Lung (tissue), 12 donors: Measurements from ENCODE around the gene CAPN11. TPM values are rescaled to one million over a fixed set of nuclear protein-coding genes. Genes with fewer than 3 reads are reported as not detected.
"Not testable (repeated sequence)": the region's sequence is repeated elsewhere in the genome, so short reads cannot be mapped to it uniquely, and the experiment has no call there.

Experiments
- ATAC-seq: fragments of 200-7000 bp; cut with Tn5 transposase; one replicate; pipeline ENCODE4 v1.9.1; 2020; ENCODE audit warnings: moderate number of reproducible peaks; ENCODE audit not compliant: insufficient read depth, low FRiP score
- DNase-seq, 3 donors: peaks; one replicate each; pipeline ENCODE4 v3.0.0-alpha.2; 2013 to 2017
- H3K27ac ChIP-seq, 2 donors: one replicate each; pipeline ENCODE4 v1.5.1; 2013; ENCODE audit warnings: mild to moderate bottlenecking in 2 of 2, moderate library complexity in 2 of 2, control low read depth in 1 of 2, inconsistent platforms in 1 of 2, low read depth in 1 of 2, low read length in 1 of 2
- H3K27me3 ChIP-seq, 3 donors: one replicate each; pipeline ENCODE4 v1.5.1; 2013; ENCODE audit warnings: low read length in 2 of 3; ENCODE audit not compliant: control insufficient read depth in 3 of 3, insufficient read depth in 3 of 3
- H3K36me3 ChIP-seq, 4 donors: one replicate each; pipeline ENCODE4 v1.5.1; 2013; ENCODE audit warnings: low read length in 4 of 4, mild to moderate bottlenecking in 1 of 4, moderate library complexity in 1 of 4; ENCODE audit not compliant: control insufficient read depth in 4 of 4, insufficient read depth in 4 of 4
- H3K4me1 ChIP-seq, 5 donors: one replicate each; pipeline ENCODE4 v1.5.1; 2013; ENCODE audit warnings: low read length in 5 of 5, mild to moderate bottlenecking in 2 of 5, moderate library complexity in 1 of 5; ENCODE audit not compliant: control insufficient read depth in 5 of 5, insufficient read depth in 5 of 5
- H3K4me3 ChIP-seq: one replicate; pipeline ENCODE4 v1.5.1; 2013; ENCODE audit warnings: mild to moderate bottlenecking, control low read depth, moderate library complexity
- H3K9ac ChIP-seq, 2 donors: one replicate each; pipeline ENCODE4 v1.5.1; 2013; ENCODE audit warnings: low read length in 2 of 2, control low read depth in 1 of 2; ENCODE audit not compliant: insufficient read depth in 1 of 2
- H3K9me3 ChIP-seq, 4 donors: one replicate each; pipeline ENCODE4 v1.5.1; 2013; ENCODE audit warnings: low read length in 3 of 4, mild to moderate bottlenecking in 1 of 4, moderate library complexity in 1 of 4; ENCODE audit not compliant: control insufficient read depth in 4 of 4, insufficient read depth in 3 of 4
- WGBS, 2 donors: extraction: QIAGEN DNeasy Blood & Tissue Kit; methylation state at CpG; one replicate each; pipeline ENCODE4 v1.1.7; 2013; 5-methylcytosine and 5-hydroxymethylcytosine counted together
- polyA plus RNA-seq, 2 donors: library from polyadenylated mRNA; stranded (reverse); fragments of 200-250 nt; gene quantifications; one replicate each; pipeline ENCODE4 v1.2.1, GENCODE V29; 2013
- total RNA-seq, 2 donors: library from RNA; depleted of rRNA in 1 of 2; stranded (reverse); fragments of >200 nt in 1 of 2; gene quantifications; one replicate each; pipeline ENCODE4 v1.2.1, GENCODE V29; 2014 to 2021
- TF ChIP-seq, protein P1 (sequence below): IDR thresholded peaks from 2 replicates; pipeline ENCODE4 v1.5.1; 2012; ENCODE audit warnings: mild to moderate bottlenecking; ENCODE audit errors: control extremely low read depth, extremely low read depth
- donor health status: control.
- donor health status: control.
- donor health status: Bipolar disorder and iron deficiency.
- donor health status: healthy.
- donor health status: DM: yes; HTN: yes; CAD: no.

The CAPN11 gene
- total and polyA plus RNA-seq, 4 donors = 0.07 to 0.30 (median 0.15) TPM; not detected in 1

DNA sequence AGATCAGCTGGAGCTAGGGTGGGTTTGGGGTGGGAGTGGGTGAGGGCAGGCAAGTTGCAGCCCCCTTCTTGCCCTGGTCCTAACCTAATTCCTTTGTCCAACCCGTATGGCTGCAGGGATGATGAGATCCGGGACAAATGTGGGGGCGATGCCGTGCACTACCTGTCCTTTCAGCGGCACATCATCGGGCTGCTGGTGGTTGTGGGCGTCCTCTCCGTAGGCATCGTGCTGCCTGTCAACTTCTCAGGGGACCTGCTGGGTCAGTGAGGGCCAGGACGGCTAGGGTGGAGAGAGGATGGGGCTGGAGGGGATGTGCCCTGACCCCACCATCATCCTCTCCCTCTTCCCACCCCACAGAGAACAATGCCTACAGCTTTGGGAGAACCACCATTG, 19.3 kb upstream of the CAPN11 start:
- WGBS, 2 donors = 85 to 94% methylated on average over 10 of the region's 10 CpGs
- Histone ChIP-seq H3K4me3 (no peak overlapping the region), H3K36me3 (peaks cover 7 to 47% (median 22%) of the 10 kb centered on the region in 4 donors), H3K27ac (no peak overlapping the region), H3K9ac (no peak overlapping the region), H3K4me1 (peaks cover 0 to 17% (median 4%) of the 10 kb centered on the region in 5 donors), H3K9me3 (no peaks in the 10 kb centered on the region), H3K27me3 (no peaks in the 10 kb centered on the region)
- TF ChIP-seq, protein P1, sequence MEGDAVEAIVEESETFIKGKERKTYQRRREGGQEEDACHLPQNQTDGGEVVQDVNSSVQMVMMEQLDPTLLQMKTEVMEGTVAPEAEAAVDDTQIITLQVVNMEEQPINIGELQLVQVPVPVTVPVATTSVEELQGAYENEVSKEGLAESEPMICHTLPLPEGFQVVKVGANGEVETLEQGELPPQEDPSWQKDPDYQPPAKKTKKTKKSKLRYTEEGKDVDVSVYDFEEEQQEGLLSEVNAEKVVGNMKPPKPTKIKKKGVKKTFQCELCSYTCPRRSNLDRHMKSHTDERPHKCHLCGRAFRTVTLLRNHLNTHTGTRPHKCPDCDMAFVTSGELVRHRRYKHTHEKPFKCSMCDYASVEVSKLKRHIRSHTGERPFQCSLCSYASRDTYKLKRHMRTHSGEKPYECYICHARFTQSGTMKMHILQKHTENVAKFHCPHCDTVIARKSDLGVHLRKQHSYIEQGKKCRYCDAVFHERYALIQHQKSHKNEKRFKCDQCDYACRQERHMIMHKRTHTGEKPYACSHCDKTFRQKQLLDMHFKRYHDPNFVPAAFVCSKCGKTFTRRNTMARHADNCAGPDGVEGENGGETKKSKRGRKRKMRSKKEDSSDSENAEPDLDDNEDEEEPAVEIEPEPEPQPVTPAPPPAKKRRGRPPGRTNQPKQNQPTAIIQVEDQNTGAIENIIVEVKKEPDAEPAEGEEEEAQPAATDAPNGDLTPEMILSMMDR = no peak
- DNase-seq = no peak
- no peak for ATAC-seq

DNA sequence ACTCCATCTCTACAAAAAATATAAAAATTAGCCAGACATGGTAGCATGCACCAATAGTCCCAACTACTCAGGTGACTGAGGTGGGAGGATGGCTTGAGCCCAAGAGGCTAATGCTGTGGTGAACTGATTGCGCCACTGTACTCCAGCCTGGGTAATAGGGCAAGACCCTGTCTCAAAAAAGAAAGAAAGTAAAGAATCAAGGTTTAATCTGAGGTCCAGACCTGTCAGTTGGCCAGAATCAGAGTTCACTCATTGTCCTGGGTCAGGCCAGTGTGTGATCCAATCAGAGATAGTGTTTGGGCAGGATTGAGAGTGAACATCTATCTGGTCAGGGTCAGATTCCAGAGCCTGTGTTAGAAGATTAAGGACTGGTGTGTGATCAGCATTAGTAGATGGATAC, 15.8 kb upstream of the CAPN11 start:
- WGBS, 2 donors = 95 to 96% methylated on average over 1 of the region's 1 CpG
- Histone ChIP-seq H3K36me3 (peaks cover 11 to 41% (median 23%) of the 10 kb centered on the region in 4 donors), H3K4me1 (no peaks in the 10 kb centered on the region), H3K9ac (no peak overlapping the region), H3K27ac (no peak overlapping the region), H3K27me3 (no peaks in the 10 kb centered on the region), H3K4me3 (no peak overlapping the region), H3K9me3 (no peaks in the 10 kb centered on the region)
- DNase-seq (no peak), ATAC-seq (no peak)
- TF ChIP-seq, protein P1 = no peak

DNA sequence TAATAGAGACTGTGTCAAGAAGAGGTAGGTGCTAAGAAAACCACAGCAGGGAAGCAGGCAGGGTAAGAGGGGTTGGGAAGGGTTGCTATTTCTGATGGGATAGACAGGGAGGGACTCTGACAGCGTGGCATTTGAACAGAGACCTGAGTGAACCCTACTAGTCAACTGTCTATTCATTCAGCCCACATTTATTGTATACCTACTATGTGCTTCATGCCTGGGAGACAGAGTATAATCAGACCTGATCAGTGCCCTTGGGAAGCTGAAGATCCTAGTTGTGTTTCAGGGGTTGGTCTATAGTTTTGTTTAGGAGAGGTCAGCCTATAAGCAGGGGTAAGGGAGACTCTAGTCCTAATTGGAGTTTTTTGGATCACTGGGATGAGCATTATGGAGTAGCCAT, 14.9 kb upstream of the CAPN11 start:
- Histone ChIP-seq H3K36me3 (peaks cover 14 to 48% (median 26%) of the 10 kb centered on the region in 4 donors), H3K9me3 (no peaks in the 10 kb centered on the region), H3K27me3 (no peaks in the 10 kb centered on the region), H3K9ac (no peak overlapping the region), H3K27ac (no peak overlapping the region), H3K4me3 (no peak overlapping the region), H3K4me1 (no peaks in the 10 kb centered on the region)
- ATAC-seq (no peak), DNase-seq (no peak)
- TF ChIP-seq, protein P1 = no peak
- WGBS, 2 donors = 86 to 100% methylated on average over 1 of the region's 1 CpG

DNA sequence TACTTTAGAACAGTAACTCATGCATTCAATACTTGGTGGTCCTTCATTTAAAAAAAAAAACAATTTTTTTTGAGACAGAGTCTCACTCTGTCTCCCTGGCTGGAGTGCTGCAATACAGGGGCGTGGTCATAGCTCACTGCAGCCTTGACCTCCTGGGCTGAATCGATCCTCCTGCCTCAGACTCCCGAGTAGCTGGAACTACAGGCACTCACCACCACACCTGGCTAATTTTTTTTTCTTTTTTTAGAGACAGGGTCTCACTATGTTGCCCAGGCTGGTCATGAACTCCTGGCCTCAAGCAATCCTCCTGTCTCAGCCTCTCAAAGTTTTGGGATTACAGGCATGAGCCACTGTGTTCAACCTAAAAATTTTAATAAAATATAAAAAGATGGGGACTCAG, 14.1 kb upstream of the CAPN11 start:
- H3K27ac ChIP-seq, H3K4me1 ChIP-seq, H3K4me3 ChIP-seq, ATAC-seq, H3K27me3 ChIP-seq, H3K9me3 ChIP-seq, H3K9ac ChIP-seq, DNase-seq: not testable (repeated sequence)
- peaks cover 14 to 49% (median 30%) of the 10 kb centered on the region in 4 donors for H3K36me3 ChIP-seq
- WGBS, 2 donors = 65 to 83% methylated on average over 3 of the region's 3 CpGs
